Neural cell (in vitro differentiated cells): ENCODE data around the gene SCART1. TPM values are rescaled to one million over a fixed set of nuclear protein-coding genes. Genes with fewer than 3 reads are reported as not detected.

Source experiments
- H2AFZ ChIP-seq: fragments of 200-600, 300-800 bp; sonication (generic), shearing (Covaris generic); 2 replicates; pipeline ENCODE4 v1.6.0; 2014; ENCODE audit warnings: low read depth, mild to moderate bottlenecking, antibody characterized with exemption, low read length, moderate library complexity
- H3F3A ChIP-seq: fragments of 200-600 bp; shearing (Covaris generic); 2 replicates; pipeline ENCODE4 v1.6.1; 2016; ENCODE audit warnings: mild to moderate bottlenecking, moderate library complexity, mixed read lengths, antibody characterized with exemption, low read length; ENCODE audit not compliant: insufficient read depth, poor library complexity, severe bottlenecking
- H3K27ac ChIP-seq: fragments of 200-600, 300-800 bp; sonication (generic), shearing (Covaris generic); 2 replicates; pipeline ENCODE4 v1.5.1; 2014; ENCODE audit warnings: mild to moderate bottlenecking, low read length, moderate library complexity
- H3K27me3 ChIP-seq: fragments of 300-800, 200-600 bp; sonication (generic), shearing (Covaris generic); 2 replicates; pipeline ENCODE4 v1.6.0; 2014; ENCODE audit warnings: mild to moderate bottlenecking, low read depth, low read length, moderate library complexity; ENCODE audit not compliant: insufficient read depth
- H3K36me3 ChIP-seq: fragments of 300-800, 200-600 bp; sonication (generic), shearing (Covaris generic); 2 replicates; pipeline ENCODE4 v1.5.1; 2014; ENCODE audit warnings: mild to moderate bottlenecking, antibody characterized with exemption, low read length, moderate library complexity; ENCODE audit not compliant: insufficient read depth
- H3K4me2 ChIP-seq: fragments of 300-800, 200-600 bp; sonication (generic), shearing (Covaris generic); 2 replicates; pipeline ENCODE4 v1.6.0; 2014; ENCODE audit warnings: mild to moderate bottlenecking, low read length
- H3K4me3 ChIP-seq: fragments of 300-800, 200-600 bp; sonication (generic), shearing (Covaris generic); 2 replicates; pipeline ENCODE4 v1.5.1; 2014; ENCODE audit warnings: mild to moderate bottlenecking, low read length, moderate library complexity
- H3K79me2 ChIP-seq: fragments of 200-600 bp; shearing (Covaris generic); replicated peaks from 2 replicates; pipeline ENCODE4 v1.6.0; 2014; ENCODE audit warnings: mild to moderate bottlenecking, low read length, moderate library complexity; ENCODE audit not compliant: insufficient read depth
- H3K9ac ChIP-seq: fragments of 300-800, 200-600 bp; sonication (generic), shearing (Covaris generic); 2 replicates; pipeline ENCODE4 v1.6.1; 2016; ENCODE audit warnings: mild to moderate bottlenecking, low read length, mixed read lengths
- H3K9me2 ChIP-seq: fragments of 200-600 bp; shearing (Covaris generic); 2 replicates; pipeline ENCODE4 v1.6.1; 2016; ENCODE audit warnings: mild to moderate bottlenecking, low read length, mixed read lengths; ENCODE audit not compliant: insufficient read depth
- H3K9me3 ChIP-seq: fragments of 200-600, 300-800 bp; sonication (generic), shearing (Covaris generic); 2 replicates; pipeline ENCODE4 v1.6.1; 2016; ENCODE audit warnings: mild to moderate bottlenecking, mixed run types, low read length, moderate library complexity, mixed read lengths
- H4K20me1 ChIP-seq: fragments of 200-600 bp; shearing (Covaris generic); 2 replicates; pipeline ENCODE4 v1.6.1; 2016; ENCODE audit warnings: mild to moderate bottlenecking, mixed run types; ENCODE audit not compliant: insufficient read depth
- EP300 ChIP-seq: fragments of 450-650 bp; conservative IDR thresholded peaks from 2 replicates; pipeline ENCODE4 v1.6.1; 2014; ENCODE audit warnings: antibody characterized with exemption, mild to moderate bottlenecking, moderate library complexity; ENCODE audit not compliant: poor library complexity, severe bottlenecking
- EZH2 ChIP-seq: fragments of 200-600, 300-800 bp; shearing (Covaris generic), sonication (generic); IDR thresholded peaks from 2 replicates; pipeline ENCODE4 v1.6.1; 2014; ENCODE audit warnings: antibody characterized with exemption, low read length, borderline replicate concordance, mild to moderate bottlenecking; ENCODE audit not compliant: insufficient read depth, poor library complexity, severe bottlenecking
- MXI1 ChIP-seq: fragments of 450-650 bp; conservative IDR thresholded peaks from 2 replicates; pipeline ENCODE4 v1.6.1; 2014; ENCODE audit warnings: antibody characterized with exemption, mild to moderate bottlenecking; ENCODE audit not compliant: poor library complexity, severe bottlenecking
- POLR2AphosphoS5 ChIP-seq: IDR thresholded peaks from 2 replicates; pipeline ENCODE4 v1.6.1; 2012
- RAD21 ChIP-seq: fragments of 450-650 bp; conservative IDR thresholded peaks from 2 replicates; pipeline ENCODE4 v1.6.1; 2014; ENCODE audit warnings: antibody characterized with exemption, mild to moderate bottlenecking, moderate library complexity
- SMC3 ChIP-seq: fragments of 450-650 bp; conservative IDR thresholded peaks from 2 replicates; pipeline ENCODE4 v1.6.1; 2014; ENCODE audit warnings: antibody characterized with exemption, mild to moderate bottlenecking, moderate library complexity; ENCODE audit not compliant: poor library complexity
- TAF1 ChIP-seq: IDR thresholded peaks from 2 replicates; pipeline ENCODE4 v1.6.1; 2012; ENCODE audit warnings: low read depth
- polyA plus RNA-seq: library from polyadenylated mRNA; depleted of rRNA; stranded (reverse); fragments of >200 nt; gene quantifications from 2 replicates; pipeline ENCODE4 v1.2.3, GENCODE V29; 2014
- TF ChIP-seq, protein P1 (sequence below): IDR thresholded peaks from 2 replicates; pipeline ENCODE4 v1.6.1; 2012; ENCODE audit warnings: borderline replicate concordance
- TF ChIP-seq, protein P2 (sequence below): fragments of 450-650 bp; IDR thresholded peaks from 2 replicates; pipeline ENCODE4 v1.5.1; 2014; ENCODE audit warnings: antibody characterized with exemption, mild to moderate bottlenecking, moderate library complexity; ENCODE audit not compliant: poor library complexity, severe bottlenecking

SCART1 gene
- polyA plus RNA-seq, 1 donor from 2014 or later = 4.3 TPM

DNA sequence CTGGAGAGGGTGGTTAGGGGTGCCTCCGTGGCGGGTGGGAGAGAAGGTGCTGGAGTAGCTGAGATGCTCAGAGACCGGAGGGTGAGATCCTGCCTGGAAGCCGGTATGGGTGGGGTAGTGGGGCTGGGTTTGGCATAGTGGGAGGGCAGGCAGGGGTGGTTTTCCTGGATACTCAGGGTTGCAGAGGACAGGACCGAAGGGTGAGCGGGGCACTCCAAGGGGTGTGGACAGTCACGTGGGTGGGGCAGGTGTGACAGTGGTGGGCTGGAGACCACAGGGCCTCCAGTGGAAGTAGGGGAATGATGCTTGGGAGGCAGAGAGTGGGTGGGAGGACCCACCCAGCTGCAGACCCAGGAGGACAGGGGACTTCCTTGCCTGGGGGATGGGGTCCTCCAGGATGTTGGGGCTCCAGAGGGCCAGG lies 1.9 kb downstream of the SCART1 start:
- H3K36me3 ChIP-seq = no peaks in the 10 kb centered on the region
- no peak overlapping the region for H3K9ac ChIP-seq
- H3K4me3 ChIP-seq = no peak overlapping the region
- no peaks in the 10 kb centered on the region for H3K27me3 ChIP-seq
- no peak overlapping the region for H3K27ac ChIP-seq
- no peak overlapping the region for H3K4me2 ChIP-seq
- H2AFZ ChIP-seq = no peak overlapping the region
- H3K9me2 ChIP-seq = no peaks in the 10 kb centered on the region
- H4K20me1 ChIP-seq = no peaks in the 10 kb centered on the region
- TF ChIP-seq EZH2 (no peak), RAD21 (no peak), MXI1 (no peak), EP300 (no peak), TAF1 (no peak), POLR2AphosphoS5 (no peak), SMC3 (no peak)
- TF ChIP-seq, protein P1, sequence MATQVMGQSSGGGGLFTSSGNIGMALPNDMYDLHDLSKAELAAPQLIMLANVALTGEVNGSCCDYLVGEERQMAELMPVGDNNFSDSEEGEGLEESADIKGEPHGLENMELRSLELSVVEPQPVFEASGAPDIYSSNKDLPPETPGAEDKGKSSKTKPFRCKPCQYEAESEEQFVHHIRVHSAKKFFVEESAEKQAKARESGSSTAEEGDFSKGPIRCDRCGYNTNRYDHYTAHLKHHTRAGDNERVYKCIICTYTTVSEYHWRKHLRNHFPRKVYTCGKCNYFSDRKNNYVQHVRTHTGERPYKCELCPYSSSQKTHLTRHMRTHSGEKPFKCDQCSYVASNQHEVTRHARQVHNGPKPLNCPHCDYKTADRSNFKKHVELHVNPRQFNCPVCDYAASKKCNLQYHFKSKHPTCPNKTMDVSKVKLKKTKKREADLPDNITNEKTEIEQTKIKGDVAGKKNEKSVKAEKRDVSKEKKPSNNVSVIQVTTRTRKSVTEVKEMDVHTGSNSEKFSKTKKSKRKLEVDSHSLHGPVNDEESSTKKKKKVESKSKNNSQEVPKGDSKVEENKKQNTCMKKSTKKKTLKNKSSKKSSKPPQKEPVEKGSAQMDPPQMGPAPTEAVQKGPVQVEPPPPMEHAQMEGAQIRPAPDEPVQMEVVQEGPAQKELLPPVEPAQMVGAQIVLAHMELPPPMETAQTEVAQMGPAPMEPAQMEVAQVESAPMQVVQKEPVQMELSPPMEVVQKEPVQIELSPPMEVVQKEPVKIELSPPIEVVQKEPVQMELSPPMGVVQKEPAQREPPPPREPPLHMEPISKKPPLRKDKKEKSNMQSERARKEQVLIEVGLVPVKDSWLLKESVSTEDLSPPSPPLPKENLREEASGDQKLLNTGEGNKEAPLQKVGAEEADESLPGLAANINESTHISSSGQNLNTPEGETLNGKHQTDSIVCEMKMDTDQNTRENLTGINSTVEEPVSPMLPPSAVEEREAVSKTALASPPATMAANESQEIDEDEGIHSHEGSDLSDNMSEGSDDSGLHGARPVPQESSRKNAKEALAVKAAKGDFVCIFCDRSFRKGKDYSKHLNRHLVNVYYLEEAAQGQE = no peak
- TF ChIP-seq, protein P2, sequence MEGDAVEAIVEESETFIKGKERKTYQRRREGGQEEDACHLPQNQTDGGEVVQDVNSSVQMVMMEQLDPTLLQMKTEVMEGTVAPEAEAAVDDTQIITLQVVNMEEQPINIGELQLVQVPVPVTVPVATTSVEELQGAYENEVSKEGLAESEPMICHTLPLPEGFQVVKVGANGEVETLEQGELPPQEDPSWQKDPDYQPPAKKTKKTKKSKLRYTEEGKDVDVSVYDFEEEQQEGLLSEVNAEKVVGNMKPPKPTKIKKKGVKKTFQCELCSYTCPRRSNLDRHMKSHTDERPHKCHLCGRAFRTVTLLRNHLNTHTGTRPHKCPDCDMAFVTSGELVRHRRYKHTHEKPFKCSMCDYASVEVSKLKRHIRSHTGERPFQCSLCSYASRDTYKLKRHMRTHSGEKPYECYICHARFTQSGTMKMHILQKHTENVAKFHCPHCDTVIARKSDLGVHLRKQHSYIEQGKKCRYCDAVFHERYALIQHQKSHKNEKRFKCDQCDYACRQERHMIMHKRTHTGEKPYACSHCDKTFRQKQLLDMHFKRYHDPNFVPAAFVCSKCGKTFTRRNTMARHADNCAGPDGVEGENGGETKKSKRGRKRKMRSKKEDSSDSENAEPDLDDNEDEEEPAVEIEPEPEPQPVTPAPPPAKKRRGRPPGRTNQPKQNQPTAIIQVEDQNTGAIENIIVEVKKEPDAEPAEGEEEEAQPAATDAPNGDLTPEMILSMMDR = no peak
- H3F3A ChIP-seq = no peaks in the 10 kb centered on the region
- H3K9me3 ChIP-seq = peaks cover 6% of the 10 kb centered on the region
- no peaks in the 10 kb centered on the region for H3K79me2 ChIP-seq

DNA sequence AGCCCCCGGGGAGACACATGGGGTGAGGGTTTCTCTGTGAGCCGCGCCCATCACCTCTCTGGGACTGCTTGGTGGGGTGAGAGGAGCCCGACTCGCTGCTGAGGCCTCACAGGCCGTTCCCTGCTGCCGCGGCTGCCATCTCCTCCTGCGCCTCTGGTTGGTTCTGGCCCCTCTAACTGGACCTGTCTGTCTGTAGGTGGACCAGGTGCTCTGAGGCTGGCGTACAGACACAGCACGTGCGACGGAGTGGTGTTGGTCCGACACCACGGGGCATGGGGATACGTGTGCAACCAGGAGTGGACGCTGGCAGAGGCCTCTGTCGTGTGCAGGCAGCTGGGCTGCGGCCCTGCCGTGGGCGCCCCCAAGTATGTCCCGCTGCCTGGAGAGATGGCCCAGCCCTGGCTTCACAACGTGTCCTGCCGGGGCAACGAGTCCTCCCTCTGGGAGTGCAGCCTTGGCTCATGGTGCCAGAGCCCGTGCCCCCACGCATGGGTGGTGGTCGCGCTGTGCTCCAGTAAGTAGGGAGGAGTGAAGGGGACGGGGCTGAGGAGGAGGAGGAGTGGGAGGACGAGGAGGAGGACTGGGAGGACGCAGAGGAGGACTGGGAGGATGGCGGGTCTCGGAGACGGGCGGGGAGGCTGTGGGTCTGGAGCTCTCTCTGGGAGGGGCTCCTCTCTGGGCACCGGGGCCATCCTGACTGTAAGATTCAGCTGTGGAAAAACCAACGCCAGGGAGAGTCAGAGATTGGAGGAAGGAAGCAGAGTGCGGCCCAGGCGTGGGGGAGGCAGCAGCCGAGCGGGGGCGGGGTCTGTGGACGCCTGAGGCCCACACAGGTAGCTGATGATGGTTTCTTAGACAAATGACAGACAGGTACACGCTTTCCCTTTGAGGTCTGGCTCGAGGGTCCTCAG lies 2.6 kb downstream of the SCART1 start:
- Histone ChIP-seq H3K4me3 (no peak overlapping the region), H3K9me2 (no peaks in the 10 kb centered on the region), H3K9ac (no peak overlapping the region), H3K9me3 (peaks cover 6% of the 10 kb centered on the region), H3K36me3 (no peaks in the 10 kb centered on the region), H3K27me3 (no peaks in the 10 kb centered on the region), H3K79me2 (no peaks in the 10 kb centered on the region), H3F3A (no peaks in the 10 kb centered on the region), H2AFZ (no peak overlapping the region), H3K27ac (no peak overlapping the region), H3K4me2 (no peak overlapping the region), H4K20me1 (no peaks in the 10 kb centered on the region)
- TF ChIP-seq SMC3 (no peak), POLR2AphosphoS5 (no peak), MXI1 (no peak), TAF1 (no peak), EZH2 (no peak), RAD21 (no peak)
- TF ChIP-seq, protein P1 = no peak
- TF ChIP-seq, protein P2 = no peak
